HG03064 (cell line): ENCODE results near the gene ABCD1.

Experiments
- ATAC-seq: cut with Tn5 transposase; IDR thresholded peaks from one replicate; pipeline ENCODE4 v1.9.1; 2021; ENCODE audit warnings: low read depth; ENCODE audit not compliant: unreplicated experiment

ABCD1 gene

DNA sequence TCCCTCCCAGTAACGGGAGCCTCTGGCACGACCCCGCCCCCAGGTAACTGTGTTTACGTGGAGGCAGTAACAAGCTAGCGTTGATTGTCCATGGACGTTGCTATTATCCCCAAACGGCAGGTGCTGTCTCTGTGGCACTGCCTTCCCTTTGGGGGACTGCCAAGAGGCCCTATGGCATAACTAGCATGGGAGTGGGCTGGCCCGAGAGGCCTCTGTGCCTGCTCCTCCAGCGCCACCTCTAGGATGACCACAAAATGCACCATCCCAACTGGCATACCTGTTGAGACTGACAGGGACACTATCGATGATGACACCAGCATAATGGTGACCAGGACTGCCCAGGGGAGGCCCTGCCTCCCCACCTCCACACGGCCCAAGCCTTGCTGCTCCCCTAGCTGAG lies 57.7 kb downstream of the ABCD1 start:
- ATAC-seq = no peak

DNA sequence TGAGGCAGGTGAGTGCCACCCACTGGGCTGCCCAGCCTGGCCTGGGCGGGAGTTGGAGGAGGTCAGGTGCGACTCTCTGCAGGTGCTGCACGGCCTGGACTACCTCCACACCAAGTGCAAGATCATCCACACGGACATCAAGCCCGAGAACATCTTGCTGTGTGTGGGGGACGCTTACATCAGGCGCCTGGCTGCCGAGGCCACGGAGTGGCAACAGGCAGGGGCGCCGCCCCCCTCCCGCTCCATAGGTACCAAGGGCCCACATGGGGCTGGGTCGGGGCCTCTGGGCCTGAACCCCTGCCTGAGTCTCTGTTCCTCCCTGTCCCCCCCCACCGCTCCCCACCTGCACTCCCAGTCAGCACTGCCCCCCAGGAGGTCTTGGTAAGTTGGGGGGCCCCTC lies 58.2 kb downstream of the ABCD1 start:
- ATAC-seq = no peak

DNA sequence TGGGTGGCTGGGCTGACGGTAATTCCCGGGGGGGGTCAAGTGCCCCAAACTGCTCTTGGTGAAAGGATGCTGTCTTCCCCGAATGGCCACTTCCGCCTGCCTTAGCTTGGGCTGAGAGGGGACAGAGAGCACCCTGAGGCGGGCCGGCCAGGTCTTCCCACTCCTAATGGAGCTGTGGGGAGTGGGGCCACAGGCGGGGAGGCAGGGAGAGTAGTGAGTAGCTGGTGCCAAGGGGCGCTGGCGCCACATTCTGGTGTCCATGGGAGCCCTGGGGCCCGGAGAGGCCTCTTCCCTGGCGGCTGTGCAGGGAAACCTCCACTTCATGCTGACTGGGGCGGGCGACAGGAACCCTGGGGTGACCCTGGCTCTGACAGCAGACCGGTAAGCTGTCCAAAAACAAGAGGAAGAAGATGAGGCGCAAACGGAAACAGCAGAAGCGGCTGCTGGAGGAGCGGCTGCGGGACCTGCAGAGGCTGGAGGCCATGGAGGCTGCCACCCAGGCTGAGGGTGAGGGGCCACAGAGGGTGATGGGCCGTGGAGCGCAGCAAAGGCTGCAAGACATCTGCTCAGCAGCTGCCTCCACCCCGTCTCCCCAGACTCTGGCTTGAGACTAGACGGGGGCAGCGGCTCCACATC lies 58.8 kb downstream of the ABCD1 start:
- no peak for ATAC-seq

DNA sequence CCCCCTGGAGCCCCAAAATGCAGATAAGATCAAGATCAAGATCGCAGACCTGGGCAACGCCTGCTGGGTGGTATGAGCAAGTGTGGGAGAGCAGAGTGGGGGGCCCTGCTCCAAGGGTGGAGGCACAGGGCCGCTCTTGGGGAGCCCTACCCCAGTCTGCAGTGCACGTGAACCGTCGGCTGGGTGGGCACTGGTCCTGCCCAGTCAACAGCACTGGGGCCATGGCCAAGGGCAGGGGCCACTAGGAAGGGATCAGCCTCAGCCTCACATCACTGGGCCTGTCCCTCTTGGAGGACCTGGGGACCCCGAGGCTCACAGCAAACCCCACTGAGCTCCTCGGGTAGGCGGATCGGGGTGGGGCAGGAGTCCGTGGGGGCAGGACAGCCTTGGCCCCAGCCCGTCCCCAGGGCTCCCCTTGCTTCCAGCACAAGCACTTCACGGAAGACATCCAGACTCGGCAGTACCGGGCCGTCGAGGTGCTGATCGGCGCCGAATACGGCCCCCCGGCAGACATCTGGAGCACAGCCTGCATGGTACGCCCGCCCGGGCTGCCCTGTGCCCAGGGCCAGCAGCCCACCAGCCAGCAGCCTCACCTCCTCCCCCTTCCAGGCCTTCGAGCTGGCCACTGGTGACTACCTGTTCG lies 59.8 kb downstream of the ABCD1 start:
- ATAC-seq = no peak

DNA sequence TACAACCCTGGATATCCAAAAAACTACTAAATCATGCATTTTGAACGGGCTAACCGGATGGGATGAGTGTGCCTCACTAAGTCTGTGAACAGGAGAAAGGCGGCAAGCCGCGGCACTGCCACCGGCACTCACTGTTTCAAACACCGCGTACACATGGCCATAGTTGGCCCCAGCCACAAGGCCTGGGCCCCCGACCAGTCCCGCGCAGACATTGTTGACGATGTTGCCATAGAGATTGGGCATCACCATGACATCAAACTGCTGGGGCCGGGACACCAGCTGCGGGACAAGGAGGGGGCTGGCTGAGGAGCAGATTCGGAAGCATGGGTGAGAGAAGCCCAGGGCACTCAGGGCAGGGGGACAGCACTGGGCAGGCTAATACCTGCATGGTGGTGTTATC lies 62.0 kb downstream of the ABCD1 start:
- ATAC-seq = no peak

DNA sequence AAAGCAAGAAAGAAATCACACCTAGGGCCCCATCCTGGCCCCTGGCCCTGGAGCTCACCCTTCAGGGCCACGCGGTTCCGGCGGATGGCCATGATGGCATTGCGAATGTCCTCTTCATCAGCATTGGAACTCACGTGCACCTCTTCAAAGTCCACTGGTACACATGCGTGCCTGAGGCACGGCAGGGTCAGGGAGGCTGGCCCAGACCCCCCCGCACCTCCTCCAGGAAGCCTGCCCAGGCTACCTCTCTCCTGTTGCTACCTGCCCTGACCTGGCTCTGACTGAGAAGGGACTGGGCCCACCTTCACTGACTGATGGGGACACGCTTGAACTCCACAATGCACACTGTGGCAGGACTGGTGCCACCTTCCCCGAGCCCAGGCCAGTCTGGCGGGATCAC lies 65.0 kb downstream of the ABCD1 start:
- ATAC-seq = no peak

DNA sequence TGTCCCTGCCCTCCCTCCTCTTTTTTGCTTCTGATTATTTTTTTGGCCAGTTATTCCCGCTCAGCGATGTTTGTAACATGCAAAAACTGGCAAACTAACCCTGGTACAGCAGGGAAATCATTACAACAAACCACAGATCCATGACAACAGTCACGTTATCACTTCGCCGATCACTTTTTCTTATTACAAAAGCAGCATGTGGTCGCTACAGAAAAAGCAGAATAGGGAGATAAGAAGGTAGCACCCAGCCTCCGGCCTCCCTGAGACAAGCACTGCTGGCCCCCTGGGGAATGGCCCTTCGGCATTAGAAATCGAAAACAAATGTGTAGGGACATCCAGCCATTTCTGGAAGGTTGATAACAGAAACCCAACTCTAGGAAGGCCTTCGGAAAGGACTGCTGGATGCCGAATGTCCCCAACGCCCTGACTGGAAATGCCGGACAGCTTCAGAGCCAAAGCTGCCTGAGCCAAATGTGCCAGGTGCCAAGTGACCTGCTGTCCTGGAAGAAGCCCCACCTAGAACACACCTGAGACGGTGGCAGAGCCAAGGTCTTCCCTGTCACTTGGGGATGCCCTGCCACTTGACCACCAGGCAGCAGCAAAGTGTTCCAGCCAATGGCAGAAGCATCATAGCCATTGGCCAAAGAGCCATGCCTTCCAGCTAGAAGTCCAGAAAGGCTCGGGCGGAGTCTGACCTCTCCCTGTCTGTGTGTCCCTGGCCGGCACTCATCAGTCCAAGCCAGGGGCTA lies 66.6 kb downstream of the ABCD1 start:
- ATAC-seq = no peak

DNA sequence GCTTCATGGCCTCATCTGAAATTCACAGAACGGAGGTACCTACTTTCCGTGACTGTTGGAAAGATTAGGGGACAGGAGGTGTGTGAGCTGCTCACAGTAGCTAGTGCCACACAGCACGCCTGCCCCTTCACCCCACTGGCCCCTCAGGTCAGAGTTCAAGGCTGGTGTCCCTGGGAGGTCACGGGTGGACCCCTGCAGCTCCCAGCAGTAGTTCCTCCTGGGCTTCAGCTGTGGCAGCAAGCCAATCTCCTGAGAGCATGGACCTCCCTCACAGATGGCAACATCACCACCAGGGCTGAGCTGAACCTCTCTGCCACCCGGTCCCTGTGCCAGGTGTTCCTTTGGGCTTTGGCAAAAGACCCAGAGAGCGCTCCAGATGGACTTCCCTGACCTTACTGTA lies 67.7 kb downstream of the ABCD1 start:
- ATAC-seq = no peak

DNA sequence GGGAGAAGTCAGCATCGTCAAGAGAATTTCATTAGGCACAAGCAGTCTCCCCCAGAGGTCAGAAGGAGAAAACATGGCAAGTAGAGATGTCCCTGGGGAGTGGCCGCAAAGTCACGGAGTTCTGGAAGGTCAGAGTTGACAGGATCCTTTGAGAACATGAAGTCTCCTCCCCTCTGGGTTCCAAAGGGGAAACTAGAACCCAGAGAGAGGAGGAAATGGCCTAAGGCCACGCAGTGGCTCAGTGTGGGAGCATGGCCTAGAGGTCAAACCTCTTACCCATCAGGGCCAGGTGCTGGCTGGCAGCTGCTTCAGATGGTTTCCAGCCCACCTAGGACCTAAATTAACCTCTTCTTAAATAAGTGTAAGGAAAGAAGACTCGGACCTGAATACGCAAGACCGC lies 68.6 kb downstream of the ABCD1 start:
- no peak for ATAC-seq
